ENCODE results near the gene FBXL5. TPM values are rescaled to one million over a fixed set of nuclear protein-coding genes. Genes with fewer than 3 reads are reported as not detected.

FBXL5 gene
- total and polyA plus RNA-seq, 9 of the 15 experiments (the other 6 are each of a cell fraction or from before 2014, with no cell fraction given): 6.0 to 35.2 (median 22.1) TPM

- in situ Hi-C loops (cut with MboI) (no loop called here), intact Hi-C loops (cut with micrococcal nuclease) (loop anchor here (1.0 to 10.0 kb wide), 3 partner anchors 27 to 679 kb away; partner anchors contain the start of genes CPEB2 and TAPT1)
- DNase-seq (ENCODE audit: extremely low read depth in 1 of 4, low spot score in 3 of 4) (peak; percentile 99), FAIRE-seq (peak; percentile 94), ATAC-seq (peak; percentile 88)
- Histone ChIP-seq H2AFZ (ENCODE audit: low read depth, low read length) (peak within 1 kb of the TSS; percentile 92), H3K9ac (ENCODE audit: insufficient read depth in 1 of 2, low read depth in 2 of 2, low read length in 2 of 2) (peak within 1 kb of the TSS; percentile 91 to 96), H3K27ac (ENCODE audit: extremely low read depth, low read depth, low read length) (peak within 1 kb of the TSS; percentile 87), H3K27me3 (ENCODE audit: control insufficient read depth in 2 of 2, insufficient read depth in 2 of 2, low read length in 2 of 2) (no peaks in the 10 kb centered on the region), H3K9me3 (replicated peaks; ENCODE audit: control insufficient read depth, insufficient read depth, low read depth, low read length) (no peaks in the 10 kb centered on the region), H3K36me3 (ENCODE audit: control insufficient read depth, insufficient read depth, low read length) (peaks cover 30% of the 10 kb centered on the region), H3K79me2 (ENCODE audit: control insufficient read depth, insufficient read depth, low read length) (peaks cover 83% of the 10 kb centered on the region), H3K4me3 (peak within 1 kb of the TSS; percentile 67), H3K4me2 (ENCODE audit: insufficient read depth, low read length) (peak within 1 kb of the TSS; percentile 93), H4K20me1 (replicated peaks; ENCODE audit: control insufficient read depth, insufficient read depth, low read length) (no peaks in the 10 kb centered on the region), H3K9me1 (ENCODE audit: control insufficient read depth, insufficient read depth, low read length) (no peaks in the 10 kb centered on the region), H3K4me1 (replicated peaks in 1 of 2; ENCODE audit: control insufficient read depth in 2 of 2, insufficient read depth in 2 of 2, low read length in 2 of 2) (peaks cover 4 to 16% of the 10 kb centered on the region in 2 experiments; a peak in 4 of 5 replicates)
- ChIA-PET CTCF (ENCODE audit: low intra/inter-chr PET ratio) (interaction anchor here (0.5 kb wide), 1 partner anchor 78 kb away, joined by 3 read pairs; no protein-coding TSS in a partner anchor), POLR2A (interaction anchor here (0.5 to 2.2 kb wide), 13 partner anchors 10 to 520 kb away, joined by 3 to 9 read pairs (median 3); no protein-coding TSS in a partner anchor)
- BruUV-seq (replicated peaks): TSS peak; percentile 71
- 0% methylated on average over 54 of the region's 56 CpGs for WGBS (ENCODE audit: insufficient coverage, low coverage, missing lambda C conversion rate)
- peak in 1 of 2 experiments; percentile 28; a peak in 1 of 4 replicates for TF ChIP-seq ZNF318 (IDR thresholded peaks at IDR 0.05; ENCODE audit: borderline replicate concordance in 1 of 2, low read depth in 1 of 2)
- TF ChIP-seq CTCF (IDR thresholded peaks at IDR 0.05 in 2 of 3, conservative IDR thresholded peaks at IDR 0.05 in 1 of 3; ENCODE audit: insufficient read depth in 2 of 3, low read depth in 1 of 3, low read length in 3 of 3): peak in 2 of 3 experiments; percentile 13 to 47; a peak in 3 of 6 replicates
- TF ChIP-seq ZNF23 (CRISPR knock-in tag; IDR thresholded peaks at IDR 0.05): no peak
- no peak for TF ChIP-seq SIRT6 (IDR thresholded peaks at IDR 0.05; ENCODE audit: low read depth, low read length)
- TF ChIP-seq BCL6 (CRISPR knock-in tag; IDR thresholded peaks at IDR 0.05): no peak
- TF ChIP-seq ELF1 (tag; IDR thresholded peaks at IDR 0.05): peak; percentile 90
- TF ChIP-seq ZNF668 (CRISPR knock-in tag; IDR thresholded peaks at IDR 0.05): no peak
- TF ChIP-seq MLLT1 (IDR thresholded peaks at IDR 0.05): peak; percentile 77 to 80; a peak in 3 of 4 replicates
These were observed 26.4 kb upstream of the FBXL5 start, which contains the start of gene FAM200B for GRCh38 chr4:15681372-15682241. TSS of gene FAM200B (plus strand) at chr4:15681827. CDS start at chr4:15686978, 5,151 bp downstream.
